GM13976 (cell line): ENCODE data around the gene MRPL44.
A peak's percentile ranks its signal among the peaks of the same experiment; 100 is the strongest.
"Not testable (repeated sequence)": the region's sequence is repeated elsewhere in the genome, so short reads cannot be mapped to it uniquely, and the experiment has no call there.

ENCODE experiments used
- DNase-seq: peaks from one replicate; pipeline ENCODE4 v3.0.0; 2012; ENCODE audit warnings: low spot score
- CTCF ChIP-seq: IDR thresholded peaks from 2 replicates; pipeline ENCODE4 v1.5.1; 2012; ENCODE audit warnings: borderline replicate concordance, mild to moderate bottlenecking; ENCODE audit not compliant: insufficient read depth; ENCODE audit errors: extremely low read depth, missing control alignments, control extremely low read depth
- in situ Hi-C: fragments of 300-500 bp; cut with MboI; formaldehyde crosslinking; loops from one replicate; pipeline ENCODE4 v1.12.0; 2022; ENCODE audit warnings: low sequenced_read_pairs, mixed read lengths, inconsistent platforms; ENCODE audit not compliant: unreplicated experiment

MRPL44 gene

GRCh38 chr2:223935459-223936125, 21.7 kb upstream of the MRPL44 start:
- DNase-seq, result no peak
- in situ Hi-C loops, result no loop called here
- no peak for TF ChIP-seq CTCF

- no peak for DNase-seq
- TF ChIP-seq CTCF, result no peak
- in situ Hi-C loops, result no loop called here
Observed at GRCh38 chr2:223936862-223937326, 20.4 kb upstream of the MRPL44 start.

GRCh38 chr2:223937535-223937934, 19.7 kb upstream of the MRPL44 start:
- DNase-seq, result no peak
- in situ Hi-C loops, result no loop called here
- TF ChIP-seq CTCF, result no peak

- in situ Hi-C loops, DNase-seq: not testable (repeated sequence)
Observed at GRCh38 chr2:223939438-223939837, 17.8 kb upstream of the MRPL44 start.

GRCh38 chr2:223941579-223942277, 15.5 kb upstream of the MRPL44 start:
- DNase-seq, result peak; percentile 67
- TF ChIP-seq CTCF, result no peak
- in situ Hi-C loops, result no loop called here

GRCh38 chr2:223943135-223943534, 14.1 kb upstream of the MRPL44 start:
- TF ChIP-seq CTCF, result no peak
- in situ Hi-C loops, result no loop called here
- no peak for DNase-seq

GRCh38 chr2:223943561-223944008, 13.7 kb upstream of the MRPL44 start:
- peak; percentile 36 for DNase-seq
- in situ Hi-C loops, result no loop called here
- TF ChIP-seq CTCF, result no peak
